ENCODE measurements around the gene HECTD4.
"Not testable (repeated sequence)": the region's sequence is repeated elsewhere in the genome, so short reads cannot be mapped to it uniquely, and the experiment has no call there.

Gene HECTD4

DNA sequence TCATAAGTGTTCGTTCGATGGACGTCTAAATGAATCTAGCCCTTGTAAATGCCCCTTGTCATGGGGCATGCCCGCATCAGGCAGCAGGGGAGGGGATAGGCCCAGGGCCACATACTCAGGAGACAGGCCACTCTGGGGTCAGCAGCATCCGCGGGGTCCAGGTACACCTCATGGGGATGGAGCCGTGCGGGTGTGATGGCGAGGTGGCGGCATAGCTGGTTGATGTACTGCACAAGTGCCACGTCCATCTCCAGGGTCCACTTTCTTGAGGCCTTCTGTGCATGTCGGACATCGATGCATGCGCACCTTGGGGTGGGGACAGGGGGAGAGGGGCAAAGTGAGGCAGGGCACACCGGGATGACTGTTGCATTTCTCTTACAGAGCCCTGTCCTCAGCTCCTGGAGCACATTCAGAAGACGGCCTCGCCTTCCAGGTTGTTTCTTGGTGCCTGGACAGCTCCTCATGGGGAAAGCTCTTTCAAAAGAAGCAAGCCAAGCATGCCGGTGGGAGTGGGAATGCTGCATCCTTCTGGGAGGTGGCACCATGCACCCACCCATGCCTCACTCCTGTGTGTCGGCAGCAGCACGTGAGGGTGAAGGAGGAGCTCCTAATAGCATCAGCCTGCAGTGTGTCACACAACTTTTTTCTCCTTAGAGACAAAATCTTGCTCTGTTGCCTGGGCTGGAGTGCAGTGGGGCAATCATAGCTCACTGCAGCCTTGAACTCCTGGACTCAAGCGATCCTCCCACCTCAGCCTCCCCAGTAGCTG, 209.5 kb downstream of the HECTD4 start:
- DNase-seq = no peak

GRCh38 chr12:112170971-112171596, 211.1 kb downstream of the HECTD4 start:
- no peak for DNase-seq

DNA sequence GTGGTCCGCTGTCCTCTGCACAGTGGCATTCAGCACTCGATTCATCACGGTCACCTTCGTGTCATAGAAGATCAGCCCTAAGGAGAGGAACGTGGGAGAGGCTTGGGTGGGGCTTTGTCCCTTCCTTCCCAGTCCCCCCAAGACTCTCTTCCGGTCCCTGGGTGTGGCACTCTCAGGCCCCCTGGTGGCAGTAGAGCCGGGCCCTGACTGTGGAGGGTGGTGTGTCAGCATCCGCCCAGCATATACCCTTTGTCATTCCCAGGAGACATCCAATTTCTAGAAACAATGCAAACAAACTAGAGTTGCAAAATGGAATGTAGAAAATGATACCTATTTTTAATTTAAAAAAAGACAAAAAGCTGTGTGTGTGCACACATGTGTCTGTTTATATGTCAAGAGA, 211.9 kb downstream of the HECTD4 start:
- no peak for DNase-seq

DNA sequence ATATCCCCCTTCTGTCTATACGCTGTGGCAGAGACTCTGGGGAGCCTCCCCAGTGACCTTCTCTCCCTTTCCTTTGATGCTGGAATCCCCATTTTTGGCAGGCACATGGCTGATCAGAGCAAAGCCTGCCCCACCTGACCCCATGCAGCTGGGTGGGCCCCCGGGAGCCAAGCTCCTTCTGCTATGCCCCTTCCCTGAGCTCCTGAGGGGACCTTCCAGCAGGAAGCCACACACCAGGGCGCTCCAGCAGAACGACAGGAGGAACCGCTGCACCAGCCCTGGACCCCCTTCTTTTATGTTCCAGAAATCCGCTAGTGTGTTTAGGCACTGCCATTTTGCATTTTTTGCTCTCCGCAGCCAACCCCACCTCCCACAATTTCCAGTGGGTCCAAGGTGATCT, 212.3 kb downstream of the HECTD4 start:
- no peak for DNase-seq

DNA sequence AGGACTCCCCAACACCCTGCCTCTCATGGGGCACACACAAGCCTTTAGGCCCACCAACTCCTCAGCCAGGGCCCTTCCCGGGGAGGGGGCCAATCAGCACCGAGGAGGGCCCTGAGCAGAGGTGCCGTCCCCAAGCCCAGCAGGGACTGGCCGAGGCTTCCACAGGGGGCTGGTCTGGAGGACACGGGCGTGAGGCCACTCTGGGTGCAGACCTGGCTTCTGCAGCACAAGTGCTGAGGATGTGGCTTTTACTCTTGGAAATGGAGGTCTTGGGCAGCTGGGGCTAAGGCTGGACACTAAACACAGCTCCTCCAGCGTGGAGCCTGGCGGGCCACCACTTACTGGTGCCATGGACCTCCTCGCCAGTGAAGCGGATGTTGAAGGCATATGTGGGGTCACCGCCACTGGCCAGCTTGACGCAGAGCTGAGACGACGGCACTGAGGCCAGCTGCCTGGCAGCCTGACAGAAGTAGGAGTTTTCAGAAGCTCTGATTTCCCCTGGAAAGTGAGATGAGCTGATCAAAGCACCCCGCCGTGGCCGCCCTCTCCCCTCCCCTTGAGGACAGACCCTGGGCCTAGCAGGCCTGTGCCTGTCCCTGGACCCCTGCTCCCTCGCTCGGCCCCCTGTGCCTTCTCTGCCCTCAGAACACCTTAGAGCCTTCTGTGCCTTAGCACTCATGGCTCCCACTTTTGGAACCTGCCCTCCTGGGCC, 212.9 kb downstream of the HECTD4 start:
- no peak for DNase-seq

- no peak for DNase-seq
Observed at GRCh38 chr12:112168561-112168971, 213.7 kb downstream of the HECTD4 start.

DNA sequence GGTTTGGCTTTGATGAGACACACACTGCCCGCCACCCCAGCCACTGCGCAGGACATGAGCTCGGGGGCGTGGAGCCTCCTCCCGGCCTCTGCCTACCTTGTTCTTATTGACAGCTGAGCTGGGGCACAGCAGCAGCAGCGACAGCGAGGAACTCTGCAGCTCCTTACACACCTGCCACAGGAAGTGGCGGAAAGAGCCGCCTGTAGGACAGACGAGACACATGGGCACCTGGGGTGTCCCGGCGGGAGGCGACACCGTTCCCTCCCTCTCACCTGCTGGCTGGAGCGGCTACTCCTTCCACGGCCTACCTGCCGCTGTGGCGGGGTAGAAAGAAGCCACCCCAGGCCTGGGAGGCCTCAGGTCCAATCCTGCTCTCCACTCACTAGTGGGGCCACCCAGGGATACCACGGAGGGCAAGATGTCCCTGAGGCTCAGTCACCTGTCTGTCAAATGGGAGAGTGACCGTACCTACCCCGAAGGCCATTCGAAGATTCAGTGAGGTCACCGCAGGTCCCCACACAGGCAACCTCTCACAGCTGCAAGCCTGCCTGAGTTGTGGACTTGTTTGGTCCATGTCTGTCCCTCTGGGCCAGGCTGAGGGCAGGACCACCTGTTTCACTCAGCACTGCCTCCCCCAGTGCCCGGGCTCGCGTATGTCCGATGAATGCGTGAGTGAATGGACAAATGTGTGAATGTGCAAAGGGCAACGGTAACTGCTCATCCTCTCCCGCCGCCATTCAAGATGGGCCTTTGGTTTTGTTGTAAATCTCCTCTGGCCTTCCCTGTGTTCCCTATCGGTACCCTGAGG, 214.3 kb downstream of the HECTD4 start:
- DNase-seq = no peak

- DNase-seq = no peak
Observed at GRCh38 chr12:112167031-112167461, 215.2 kb downstream of the HECTD4 start.

GRCh38 chr12:112166051-112167015, 215.9 kb downstream of the HECTD4 start:
- no peak for DNase-seq

DNA sequence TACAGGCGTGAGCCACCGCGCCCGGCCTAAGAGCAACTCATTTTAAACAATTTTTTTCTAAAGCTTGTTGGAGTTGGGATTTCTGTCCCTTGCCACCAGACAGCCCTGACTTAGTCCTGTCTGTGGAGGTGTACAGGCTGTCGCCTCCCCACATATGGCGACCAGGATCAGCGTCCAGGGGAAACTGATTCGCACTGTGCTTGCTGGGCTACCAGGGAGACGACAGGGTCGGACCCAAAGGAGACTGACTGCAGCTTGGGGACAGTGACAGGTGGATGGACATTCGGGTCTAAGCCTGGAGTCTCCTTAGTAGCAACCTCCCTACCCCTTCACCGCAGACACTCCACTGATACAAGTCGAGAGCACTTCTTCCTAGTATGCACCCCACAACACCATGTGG, 216.6 kb downstream of the HECTD4 start:
- DNase-seq = no peak

DNA sequence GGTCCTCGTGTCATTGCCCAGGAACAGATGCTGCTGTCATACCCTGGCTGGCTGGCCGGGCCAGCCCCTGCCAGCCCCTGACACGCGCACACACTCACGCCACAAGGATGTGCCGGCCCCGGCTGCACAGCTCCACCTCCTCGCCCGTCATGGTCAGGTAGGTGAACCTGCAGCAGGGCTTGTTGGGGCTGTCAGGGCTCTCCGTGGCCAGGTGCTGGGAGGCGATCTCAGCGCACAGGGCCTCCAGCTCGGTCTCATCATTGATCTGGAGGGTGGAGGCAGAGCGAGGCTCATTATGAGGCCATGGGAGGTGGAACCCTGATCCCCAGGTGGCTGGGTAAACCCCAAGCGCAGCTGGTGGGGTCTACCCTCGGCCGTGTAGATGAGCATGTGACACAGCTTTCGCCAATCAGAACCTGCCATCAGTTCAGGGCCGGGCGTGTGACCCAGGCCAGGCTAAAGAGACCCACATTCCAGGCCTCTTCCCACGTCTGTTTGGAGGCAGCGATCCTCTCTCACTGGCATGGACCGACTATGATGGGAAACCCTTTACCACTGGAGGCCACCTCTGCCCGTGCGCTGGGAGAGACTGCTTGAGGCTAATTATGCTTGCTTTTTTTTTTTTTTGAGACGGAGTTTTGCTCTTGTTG, 218.1 kb downstream of the HECTD4 start:
- DNase-seq = no peak

GRCh38 chr12:112163471-112163991, 218.7 kb downstream of the HECTD4 start:
- DNase-seq = no peak

DNA sequence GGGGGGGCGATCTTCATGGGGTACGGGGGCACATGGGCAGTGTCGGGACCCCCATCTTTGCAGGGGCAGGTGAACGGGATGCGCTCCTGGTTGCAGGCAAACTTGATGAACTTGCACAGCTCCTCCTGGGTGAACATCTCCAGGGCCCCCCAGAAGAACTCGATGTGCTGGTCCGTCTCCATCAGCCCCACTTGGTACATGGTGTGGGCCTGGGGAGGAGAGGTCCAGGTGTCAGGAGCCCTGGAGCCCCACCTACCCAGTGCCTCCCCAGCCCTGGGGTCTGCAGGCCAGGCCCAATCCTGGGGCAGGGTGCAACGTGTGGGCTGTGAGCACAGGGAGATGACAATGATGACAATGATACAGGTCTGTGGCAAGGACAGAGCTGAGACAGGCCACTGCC, 219.2 kb downstream of the HECTD4 start:
- no peak for DNase-seq

DNA sequence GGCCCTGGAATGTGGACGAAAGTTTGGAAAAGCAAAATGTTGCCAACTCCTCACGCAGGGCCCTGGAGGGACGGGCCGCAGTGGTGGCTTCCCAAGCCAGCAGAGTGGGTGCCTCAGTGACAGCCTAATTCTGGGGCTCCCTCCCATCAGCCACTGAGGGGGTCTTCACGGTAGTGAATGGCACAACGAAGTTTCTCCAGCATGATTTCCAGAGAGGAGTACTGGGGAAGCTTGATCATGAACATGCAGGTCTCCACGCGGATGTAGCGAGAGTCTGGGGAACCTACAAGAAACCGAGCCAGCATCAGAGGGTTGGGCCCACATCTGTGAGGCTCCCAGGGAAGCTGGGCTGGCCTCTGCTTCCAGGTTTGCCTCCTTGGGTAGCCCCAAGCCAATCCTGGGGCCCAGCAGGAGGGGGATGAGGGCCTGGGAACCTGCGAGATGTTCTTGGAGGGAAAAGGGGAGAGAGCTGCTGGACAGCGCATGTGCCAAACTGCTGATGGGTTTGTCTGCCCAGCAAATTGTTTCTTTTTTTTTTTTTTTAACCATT, 219.9 kb downstream of the HECTD4 start:
- no peak for DNase-seq

GRCh38 chr12:112161711-112162110, 220.5 kb downstream of the HECTD4 start:
- DNase-seq = no peak

DNA sequence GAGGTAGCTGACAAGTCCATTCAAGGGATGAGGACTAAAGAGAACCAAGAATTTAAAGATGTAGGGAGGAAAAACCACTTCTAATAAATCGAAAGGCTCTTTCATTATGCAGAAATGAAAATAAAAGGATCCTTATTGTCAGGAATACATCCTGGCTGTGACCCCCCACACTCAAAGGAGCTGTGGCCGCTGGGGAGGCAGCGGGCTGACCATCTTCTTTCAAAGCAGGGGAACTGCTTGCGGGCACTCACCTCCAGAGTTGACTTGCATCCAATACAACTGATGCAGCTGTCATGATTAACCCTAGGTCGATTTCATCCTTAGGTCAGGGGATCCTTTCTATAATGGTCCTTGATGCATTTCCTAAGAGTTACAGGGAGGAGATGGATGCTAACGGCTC, 221.6 kb downstream of the HECTD4 start:
- no peak for DNase-seq

DNA sequence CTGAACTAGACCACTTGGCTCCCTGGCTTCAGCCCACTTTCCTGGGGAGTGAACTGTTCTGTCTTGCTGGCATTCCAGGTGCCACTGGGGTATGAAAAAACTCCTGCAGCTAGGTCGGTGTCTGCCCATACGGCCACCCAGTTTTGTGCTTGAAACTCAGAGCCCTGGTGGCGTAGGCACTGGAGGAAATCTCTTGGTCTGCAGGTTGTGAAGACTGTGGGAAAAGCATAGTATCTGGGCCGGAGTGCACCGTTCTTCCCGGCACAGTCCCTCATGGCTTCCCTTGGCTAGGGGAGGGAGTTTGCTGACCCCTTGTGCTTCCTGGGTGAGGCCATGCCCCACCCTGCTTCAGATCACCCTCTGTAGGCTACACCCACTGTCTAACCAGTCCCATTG, 223.1 kb downstream of the HECTD4 start:
- DNase-seq = no peak

GRCh38 chr12:112158461-112159145, 223.6 kb downstream of the HECTD4 start:
- DNase-seq = not testable (repeated sequence)

GRCh38 chr12:112153893-112154219, 228.4 kb downstream of the HECTD4 start:
- no peak for DNase-seq

Measured in effector CD8-positive, alpha-beta T cell (primary cell).